GM10248 (cell line): ENCODE results near the gene ANXA8.

Experiments used
- CTCF ChIA-PET: fragments of 300-600 bp; sonication (Branson Sonifier 250); formaldehyde crosslinking; extraction: SDS; loops from one replicate; lab custom pipeline; 2021; ENCODE audit warnings: antibody characterized with exemption; lab: Yijun Ruan, JAX
- POLR2A ChIA-PET: fragments of 350-650 bp; sonication (Branson Sonifier 250); formaldehyde crosslinking; extraction: SDS; loops from one replicate; lab custom pipeline; 2020; ENCODE audit warnings: antibody characterized with exemption; lab: Yijun Ruan, JAX
- DNase-seq: peaks from one replicate; pipeline ENCODE4 v3.0.0; 2012; ENCODE audit errors: extremely low spot score
- TF ChIP-seq, protein P1 (sequence below): IDR thresholded peaks from 2 replicates; pipeline ENCODE4 v1.5.1; 2012; ENCODE audit warnings: mild to moderate bottlenecking, low read depth; ENCODE audit errors: extremely low read depth, missing control alignments, control extremely low read depth

Gene ANXA8

DNA sequence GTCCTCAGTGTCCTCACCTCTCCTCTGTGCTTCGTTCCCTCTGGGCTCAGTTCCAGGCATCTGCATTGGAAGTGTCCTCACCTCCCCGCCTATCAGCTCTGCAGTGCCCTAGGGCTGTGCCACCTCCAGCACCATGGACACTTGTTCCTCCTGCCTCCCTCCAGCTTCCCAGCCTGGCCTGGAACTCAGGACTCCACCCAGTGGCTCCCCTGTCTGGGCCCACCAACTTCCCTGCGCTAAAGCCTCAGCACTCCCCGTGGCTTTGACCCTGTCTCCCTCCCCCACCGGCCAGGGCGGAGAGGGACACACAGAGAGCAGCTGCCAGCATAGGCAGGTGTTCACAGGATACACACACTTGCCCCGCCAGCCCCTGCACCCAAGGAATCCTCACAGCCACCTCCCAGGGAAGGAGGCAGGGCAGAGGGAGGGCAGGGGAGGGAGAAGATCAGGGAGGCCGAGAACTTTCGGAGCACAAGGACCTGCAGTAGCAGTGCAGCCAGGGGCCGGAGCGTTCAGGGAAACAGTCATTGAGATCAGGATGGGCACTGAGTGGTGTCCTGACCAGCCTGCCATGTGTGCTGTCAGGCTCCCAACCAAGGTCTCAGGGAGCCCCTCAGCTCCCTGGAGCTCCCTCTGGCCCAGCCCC is 31.3 kb downstream of the ANXA8 start:
- DNase-seq: peak; percentile 16
- CTCF ChIA-PET: no interaction called here
- POLR2A ChIA-PET: no interaction called here
- TF ChIP-seq, protein P1, sequence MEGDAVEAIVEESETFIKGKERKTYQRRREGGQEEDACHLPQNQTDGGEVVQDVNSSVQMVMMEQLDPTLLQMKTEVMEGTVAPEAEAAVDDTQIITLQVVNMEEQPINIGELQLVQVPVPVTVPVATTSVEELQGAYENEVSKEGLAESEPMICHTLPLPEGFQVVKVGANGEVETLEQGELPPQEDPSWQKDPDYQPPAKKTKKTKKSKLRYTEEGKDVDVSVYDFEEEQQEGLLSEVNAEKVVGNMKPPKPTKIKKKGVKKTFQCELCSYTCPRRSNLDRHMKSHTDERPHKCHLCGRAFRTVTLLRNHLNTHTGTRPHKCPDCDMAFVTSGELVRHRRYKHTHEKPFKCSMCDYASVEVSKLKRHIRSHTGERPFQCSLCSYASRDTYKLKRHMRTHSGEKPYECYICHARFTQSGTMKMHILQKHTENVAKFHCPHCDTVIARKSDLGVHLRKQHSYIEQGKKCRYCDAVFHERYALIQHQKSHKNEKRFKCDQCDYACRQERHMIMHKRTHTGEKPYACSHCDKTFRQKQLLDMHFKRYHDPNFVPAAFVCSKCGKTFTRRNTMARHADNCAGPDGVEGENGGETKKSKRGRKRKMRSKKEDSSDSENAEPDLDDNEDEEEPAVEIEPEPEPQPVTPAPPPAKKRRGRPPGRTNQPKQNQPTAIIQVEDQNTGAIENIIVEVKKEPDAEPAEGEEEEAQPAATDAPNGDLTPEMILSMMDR: no peak

DNA sequence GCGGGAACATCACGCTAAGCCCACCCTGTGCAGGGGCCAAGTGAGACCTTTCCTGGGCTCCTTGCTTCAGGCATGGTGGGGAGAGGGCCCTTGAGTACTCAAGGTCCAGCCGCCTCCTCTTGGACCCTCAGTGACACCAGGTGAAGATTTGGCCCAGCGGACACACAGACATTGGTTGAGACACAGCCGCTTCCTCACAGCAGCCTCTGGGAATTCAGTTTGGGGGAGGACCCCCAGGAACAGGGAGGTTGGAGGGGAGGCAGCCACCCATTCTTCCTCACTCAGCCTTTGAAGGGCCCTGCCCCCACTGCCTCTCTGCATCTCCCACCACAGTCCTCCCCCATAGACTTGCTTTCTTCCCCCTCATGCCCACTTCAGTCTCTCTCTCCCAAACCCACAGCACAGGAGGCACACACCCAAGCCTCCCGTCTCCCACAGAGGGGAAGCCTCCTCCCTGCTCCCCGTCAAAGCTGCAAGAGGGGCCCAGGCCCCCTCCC is 31.9 kb downstream of the ANXA8 start:
- ChIA-PET CTCF (no interaction called here), POLR2A (no interaction called here)
- DNase-seq: peak; percentile 16
- TF ChIP-seq, protein P1: no peak

DNA sequence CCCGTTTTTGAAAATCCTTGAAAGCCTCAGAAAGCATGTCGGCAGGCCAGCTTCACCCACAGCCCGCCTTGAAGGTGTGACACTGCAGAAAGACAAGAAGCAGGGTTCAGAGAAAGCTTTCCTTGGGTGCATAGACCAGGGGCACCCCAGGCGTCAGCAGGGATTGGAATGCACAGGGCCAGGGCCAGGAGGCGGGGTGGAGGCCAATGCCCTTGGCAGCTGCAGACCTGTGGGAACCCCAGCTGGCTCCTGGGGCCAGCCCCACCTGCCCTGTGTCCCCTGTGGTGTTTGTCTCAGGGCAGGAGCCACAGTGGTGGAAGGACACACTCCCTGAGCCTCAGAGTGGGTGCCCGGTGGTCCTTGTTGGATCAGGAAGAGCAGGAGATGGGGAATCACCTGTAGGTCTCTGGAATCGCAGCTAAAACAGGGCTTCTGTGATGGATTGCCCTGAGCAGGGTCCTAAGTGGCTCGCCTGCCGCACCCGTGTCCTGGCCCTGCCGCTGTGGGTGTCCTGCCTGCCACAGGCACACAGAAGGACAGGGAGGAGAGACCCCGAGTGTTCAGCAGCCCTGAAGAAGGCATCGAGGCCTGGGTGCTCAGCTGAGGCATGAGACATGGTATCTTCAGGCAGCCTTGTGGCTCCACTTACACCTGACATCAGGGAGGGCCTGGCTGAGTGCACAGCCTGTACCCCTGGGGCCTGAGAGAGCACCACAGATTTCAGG is 32.5 kb downstream of the ANXA8 start:
- ChIA-PET POLR2A (no interaction called here), CTCF (no interaction called here)
- TF ChIP-seq, protein P1: no peak
- DNase-seq: peak; percentile 8

DNA sequence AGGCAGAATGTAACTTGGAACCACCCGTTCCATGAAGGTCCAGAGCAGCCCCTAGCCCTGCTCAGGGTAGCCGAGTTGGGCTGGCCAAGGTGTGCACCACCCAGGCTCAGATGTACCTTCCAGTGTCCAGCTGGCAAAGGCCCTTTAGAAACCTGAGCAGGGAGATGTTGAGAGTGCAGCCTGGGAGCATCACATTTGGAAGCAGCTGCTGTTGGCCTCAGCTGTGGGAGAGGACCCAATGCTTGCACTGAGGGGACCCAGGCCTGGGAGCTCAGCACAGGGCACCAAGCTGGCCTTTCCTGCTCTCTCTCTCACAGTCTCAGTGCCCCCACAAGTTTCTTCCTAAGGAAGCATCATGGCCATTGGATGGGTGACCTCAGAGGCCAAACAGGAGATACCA is 33.5 kb downstream of the ANXA8 start:
- DNase-seq: no peak
- ChIA-PET CTCF (interaction anchor here (1.5 kb wide), 1 partner anchor 66 kb away, joined by 3 read pairs; the partner anchor contains the start of gene ZNF488), POLR2A (no interaction called here)
- TF ChIP-seq, protein P1: no peak

DNA sequence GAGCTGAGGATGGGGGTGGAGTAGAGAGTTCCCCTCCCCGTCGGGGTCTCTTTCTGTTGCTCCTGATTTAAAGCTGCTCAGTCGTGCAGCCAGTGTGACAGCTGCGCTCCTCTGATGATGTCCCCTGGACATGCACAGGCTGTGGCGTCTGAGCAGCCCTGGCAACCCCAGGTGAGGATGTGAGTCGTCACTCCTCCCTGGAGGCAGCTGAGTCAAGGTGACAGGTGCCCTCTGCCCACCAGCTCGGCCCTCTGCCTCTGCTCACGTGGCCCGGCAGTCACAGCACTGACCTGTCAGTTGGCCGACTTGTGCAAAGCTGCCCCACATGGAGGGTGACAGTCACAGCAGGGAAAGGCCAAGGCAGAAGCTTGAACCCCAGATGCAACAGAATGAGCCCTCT is 33.9 kb downstream of the ANXA8 start:
- TF ChIP-seq, protein P1: no peak
- CTCF ChIA-PET: interaction anchor here (1.5 kb wide), 1 partner anchor 66 kb away, joined by 3 read pairs; the partner anchor contains the start of gene ZNF488
- DNase-seq: no peak
- POLR2A ChIA-PET: no interaction called here

DNA sequence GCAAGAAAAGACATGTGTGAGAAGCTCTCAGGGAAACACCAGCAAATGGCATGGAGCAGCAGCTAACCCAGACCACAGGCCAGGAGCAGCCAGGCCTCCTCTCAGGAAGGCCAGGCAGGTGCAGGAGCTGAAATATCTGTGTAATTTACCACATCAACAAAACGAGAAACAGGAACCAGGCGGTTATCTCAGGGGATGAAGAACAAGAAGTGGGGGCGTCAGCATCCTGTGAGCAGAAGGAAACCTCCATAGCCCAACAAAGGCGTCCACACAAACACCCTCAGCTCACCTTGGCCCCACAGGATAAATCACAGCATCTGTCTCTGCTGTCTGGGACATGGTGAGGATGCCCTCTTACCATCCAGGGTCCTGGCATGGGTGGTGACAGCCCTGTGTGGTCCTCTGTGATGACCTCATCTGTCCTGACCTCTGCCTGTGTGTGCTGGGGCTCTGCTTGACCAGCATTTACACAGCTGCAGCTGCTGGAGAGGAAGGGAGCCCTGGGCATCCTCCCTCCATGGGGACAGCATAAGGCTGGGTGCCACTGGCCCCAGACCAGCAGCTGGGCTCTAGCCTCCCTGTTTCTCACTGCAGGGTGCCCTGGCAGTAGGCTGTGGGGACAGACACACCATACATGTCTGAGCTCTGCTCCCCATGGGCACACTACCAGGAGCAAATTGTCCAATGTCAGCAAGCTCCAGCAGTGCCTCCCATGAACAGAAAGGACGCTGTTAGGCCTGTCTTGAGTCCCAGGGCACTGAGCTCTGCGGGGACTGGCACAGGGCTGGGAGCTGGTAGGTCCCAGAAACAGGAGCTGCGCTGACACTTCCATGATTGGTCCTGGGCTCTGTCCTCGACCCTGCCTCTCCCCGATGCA is 34.6 kb downstream of the ANXA8 start:
- POLR2A ChIA-PET: no interaction called here
- no peak for DNase-seq
- CTCF ChIA-PET: interaction anchor here (1.5 kb wide), 1 partner anchor 65 kb away, joined by 3 read pairs; the partner anchor contains the start of gene ZNF488
- TF ChIP-seq, protein P1: no peak
